H1 (cell line): ENCODE data around the gene SIRT5. TPM values are rescaled to one million over a fixed set of nuclear protein-coding genes. Genes with fewer than 3 reads are reported as not detected.

Source experiments
- CTCF ChIA-PET: fragments of 300-600 bp; sonication (Branson Sonifier 250); formaldehyde crosslinking; loops from one replicate; lab custom pipeline; 2021; ENCODE audit not compliant: partially characterized antibody; lab: Charles Lee
- POLR2A ChIA-PET: fragments of 300-600 bp; sonication (Branson Sonifier 250); formaldehyde crosslinking; loops from one replicate; lab custom pipeline; 2021; ENCODE audit warnings: inconsistent platforms; ENCODE audit not compliant: partially characterized antibody; lab: Charles Lee
- DNase-seq, 2 experiments: peaks; one replicate each; pipeline versions ENCODE4 v3.0.0 to v3.0.0-alpha.2; 2010 to 2022; ENCODE audit warnings: low spot score in 2 of 2, low read depth in 1 of 2, mixed read lengths in 1 of 2
- FAIRE-seq: peaks from 2 replicates; lab custom pipeline; 2011; peaks lifted over from hg19 to GRCh38; lab: Jason Lieb, UNC
- H2AFZ ChIP-seq: 2 replicates; pipeline ENCODE4 v1.8.1; 2012; ENCODE audit warnings: low read length, inconsistent platforms
- H2AK5ac ChIP-seq: 2 replicates; pipeline ENCODE4 v1.6.1; 2013; ENCODE audit warnings: low read depth, low read length
- H2BK120ac ChIP-seq: replicated peaks from 2 replicates; pipeline ENCODE3; 2013; ENCODE audit warnings: low read depth, low read length, inconsistent platforms
- H2BK12ac ChIP-seq: 2 replicates; pipeline ENCODE4 v1.6.1; 2013; ENCODE audit warnings: low read depth, low read length
- H2BK15ac ChIP-seq: 2 replicates; pipeline ENCODE4 v1.6.1; 2013; ENCODE audit warnings: low read length
- H2BK20ac ChIP-seq: 2 replicates; pipeline ENCODE4 v1.6.1; 2013; ENCODE audit warnings: low read length
- H2BK5ac ChIP-seq: 2 replicates; pipeline ENCODE4 v1.6.1; 2013; ENCODE audit warnings: low read depth, low read length
- H3K14ac ChIP-seq: 2 replicates; pipeline ENCODE4 v1.6.1; 2013; ENCODE audit warnings: inconsistent platforms; ENCODE audit not compliant: insufficient read length
- H3K18ac ChIP-seq: 2 replicates; pipeline ENCODE4 v1.6.1; 2013; ENCODE audit warnings: low read length; ENCODE audit errors: extremely low read depth
- H3K23ac ChIP-seq: 2 replicates; pipeline ENCODE4 v1.6.1; 2013; ENCODE audit warnings: inconsistent platforms; ENCODE audit not compliant: insufficient read length
- H3K23me2 ChIP-seq: 2 replicates; pipeline ENCODE4 v1.6.1; 2013; ENCODE audit warnings: low read depth, low read length
- H3K27ac ChIP-seq: 2 replicates; pipeline ENCODE4 v1.6.1; 2011; ENCODE audit warnings: low read depth, low read length, inconsistent platforms
- H3K27me3 ChIP-seq, 4 experiments: replicated peaks in 1 of 4; 1 replicate in 1 of 4; 2 replicates in 3 of 4; pipeline versions ENCODE4 v1.6.1 to v1.8.1; 2011 to 2013; ENCODE audit warnings: low read length in 3 of 4, mild to moderate bottlenecking in 3 of 4, inconsistent platforms in 2 of 4, mixed read lengths in 2 of 4, moderate library complexity in 1 of 4; ENCODE audit not compliant: control insufficient read depth in 3 of 4, insufficient read depth in 3 of 4; ENCODE audit errors: extremely low read depth in 1 of 4
- H3K36me3 ChIP-seq, 4 experiments: 2 replicates each; pipeline versions ENCODE4 v1.6.1 to v1.8.1; 2011 to 2013; ENCODE audit warnings: mild to moderate bottlenecking in 4 of 4, low read length in 3 of 4, moderate library complexity in 2 of 4, control low read depth in 1 of 4, inconsistent platforms in 1 of 4; ENCODE audit not compliant: insufficient read depth in 4 of 4, control insufficient read depth in 2 of 4
- H3K4ac ChIP-seq: replicated peaks from 2 replicates; pipeline ENCODE3; 2013; ENCODE audit warnings: low read length, low read depth, mixed read lengths, inconsistent platforms; ENCODE audit not compliant: insufficient read length
- H3K4me1 ChIP-seq, 4 experiments: replicated peaks in 1 of 4; 1 replicate in 1 of 4; 2 replicates in 3 of 4; pipeline versions ENCODE4 v1.6.1 to v1.8.1; 2011 to 2013; ENCODE audit warnings: low read length in 3 of 4, inconsistent platforms in 2 of 4, mixed read lengths in 1 of 4; ENCODE audit not compliant: insufficient read depth in 4 of 4, control insufficient read depth in 3 of 4
- H3K4me2 ChIP-seq, 2 experiments: 2 replicates each; pipeline versions ENCODE4 v1.6.1 to v1.8.1; 2011 to 2013; ENCODE audit warnings: low read depth in 2 of 2, low read length in 2 of 2, control low read depth in 1 of 2, inconsistent platforms in 1 of 2, mild to moderate bottlenecking in 1 of 2; ENCODE audit not compliant: insufficient read depth in 1 of 2
- H3K4me3 ChIP-seq, 4 experiments: fragments of 200-600, 300-600 bp in 1 of 4; sonication (generic), shearing (Covaris generic), sonication (Bioruptor Twin) in 1 of 4; 2 replicates each; pipeline versions ENCODE4 v1.5.1 to v1.8.1; 2011 to 2016; ENCODE audit warnings: low read length in 4 of 4, low read depth in 3 of 4, control low read depth in 2 of 4, inconsistent platforms in 2 of 4, mild to moderate bottlenecking in 2 of 4, mixed read lengths in 1 of 4, moderate library complexity in 1 of 4; ENCODE audit not compliant: insufficient read depth in 2 of 4; ENCODE audit errors: extremely low read depth in 1 of 4
- H3K56ac ChIP-seq: replicated peaks from 2 replicates; pipeline ENCODE3; 2013; ENCODE audit warnings: low read depth, mild to moderate bottlenecking, mixed read lengths, low read length, inconsistent platforms; ENCODE audit not compliant: insufficient read length
- H3K79me1 ChIP-seq: 2 replicates; pipeline ENCODE4 v1.6.1; 2013; ENCODE audit warnings: low read depth, low read length, control low read depth
- H3K79me2 ChIP-seq, 2 experiments: 2 replicates each; pipeline versions ENCODE4 v1.6.1 to v1.8.1; 2012 to 2013; ENCODE audit warnings: low read length in 2 of 2, mild to moderate bottlenecking in 2 of 2, inconsistent platforms in 1 of 2; ENCODE audit not compliant: insufficient read depth in 2 of 2, control insufficient read depth in 1 of 2
- H3K9ac ChIP-seq, 4 experiments: replicated peaks in 1 of 4; 1 replicate in 1 of 4; 2 replicates in 3 of 4; pipeline versions ENCODE4 v1.6.1 to v1.8.1; 2011 to 2013; ENCODE audit warnings: low read depth in 3 of 4, low read length in 3 of 4, control low read depth in 2 of 4, mild to moderate bottlenecking in 2 of 4, moderate library complexity in 2 of 4, inconsistent platforms in 1 of 4; ENCODE audit errors: extremely low read depth in 1 of 4
- H3K9me3 ChIP-seq, 2 experiments: 2 replicates each; pipeline versions ENCODE4 v1.6.1 to v1.8.1; 2012 to 2013; ENCODE audit warnings: mild to moderate bottlenecking in 2 of 2, moderate library complexity in 2 of 2, control low read depth in 1 of 2, inconsistent platforms in 1 of 2, low read depth in 1 of 2, low read length in 1 of 2, mixed read lengths in 1 of 2; ENCODE audit not compliant: insufficient read depth in 2 of 2
- H4K20me1 ChIP-seq, 2 experiments: replicated peaks in 1 of 2; 2 replicates each; pipeline versions ENCODE3 to v1.8.1; 2011 to 2013; ENCODE audit warnings: inconsistent platforms in 2 of 2, low read length in 2 of 2, mild to moderate bottlenecking in 1 of 2; ENCODE audit not compliant: insufficient read depth in 2 of 2, control insufficient read depth in 1 of 2
- H4K5ac ChIP-seq: 2 replicates; pipeline ENCODE4 v1.6.1; 2013; ENCODE audit warnings: low read length, low read depth, mixed read lengths, inconsistent platforms; ENCODE audit not compliant: insufficient read length
- H4K8ac ChIP-seq: 2 replicates; pipeline ENCODE4 v1.8.0; 2013; ENCODE audit warnings: mild to moderate bottlenecking, moderate library complexity, low read length, inconsistent platforms; ENCODE audit not compliant: insufficient read depth; ENCODE audit errors: extremely low read depth
- H4K91ac ChIP-seq: replicated peaks from 2 replicates; pipeline ENCODE3; 2013; ENCODE audit warnings: low read length, mixed read lengths, inconsistent platforms; ENCODE audit not compliant: insufficient read length
- BACH1 ChIP-seq: IDR thresholded peaks from 2 replicates; pipeline ENCODE4 v1.6.1; 2012; ENCODE audit warnings: low read length, improper control_type of control experiment
- JUN ChIP-seq: IDR thresholded peaks from 2 replicates; pipeline ENCODE4 v1.6.1; 2011; ENCODE audit warnings: low read depth, mild to moderate bottlenecking, improper control_type of control experiment, low read length
- KDM4A ChIP-seq: IDR thresholded peaks from one replicate; pipeline ENCODE4 v1.7.1; 2012; ENCODE audit warnings: low read depth, mild to moderate bottlenecking, moderate library complexity, low read length, inconsistent platforms; ENCODE audit not compliant: severe bottlenecking
- SIRT6 ChIP-seq: IDR thresholded peaks from one replicate; pipeline ENCODE4 v1.7.1; 2012; ENCODE audit warnings: low read length, inconsistent platforms
- YY1 ChIP-seq: IDR thresholded peaks from 2 replicates; pipeline ENCODE4 v1.6.1; 2011; ENCODE audit warnings: low read depth, mild to moderate bottlenecking, low read length
- WGBS, 2 experiments: shearing (Covaris generic) in 1 of 2; methylation state at CpG; one replicate each; pipeline versions ENCODE4 v1.1.6 to v1.1.7; 2013 to 2015; ENCODE audit warnings: low lambda C conversion rate in 2 of 2, mixed read lengths in 2 of 2, inconsistent platforms in 1 of 2, low coverage in 1 of 2, missing lambda C conversion rate in 1 of 2; ENCODE audit not compliant: insufficient replicate concordance in 2 of 2, insufficient coverage in 1 of 2, insufficient read length in 1 of 2; ENCODE audit errors: extremely low coverage in 1 of 2, missing lambda C conversion rate in 1 of 2; 5-methylcytosine and 5-hydroxymethylcytosine counted together
- polyA plus RNA-seq, 7 experiments: library from polyadenylated mRNA; depleted of rRNA in 3 of 7; stranded (reverse) in 5 of 7; unstranded in 2 of 7; fragments of >200 nt in 5 of 7; fragments of 200-250 nt in 2 of 7; gene quantifications; 1 replicate in 5 of 7; 2 replicates in 1 of 7; 4 replicates in 1 of 7; pipeline versions ENCODE4 v1.2.1 to v1.2.3, GENCODE V29; 2011 to 2013; ENCODE audit warnings: missing spikeins in 2 of 7, mixed read lengths in 2 of 7
- total RNA-seq: library from RNA; stranded (reverse); fragmentation: NEBNext Ultra II Directional; extraction: Animal tissue kit (Norgen Biotek cat#: 25700); gene quantifications from 2 replicates; pipeline ENCODE4 v1.2.1, GENCODE V29; 2021

SIRT5 gene
- total and polyA plus RNA-seq, 2 of the 8 experiments (the other 6 are each of a cell fraction or from before 2014, with no cell fraction given), result 7.4 to 14.7 TPM

DNA sequence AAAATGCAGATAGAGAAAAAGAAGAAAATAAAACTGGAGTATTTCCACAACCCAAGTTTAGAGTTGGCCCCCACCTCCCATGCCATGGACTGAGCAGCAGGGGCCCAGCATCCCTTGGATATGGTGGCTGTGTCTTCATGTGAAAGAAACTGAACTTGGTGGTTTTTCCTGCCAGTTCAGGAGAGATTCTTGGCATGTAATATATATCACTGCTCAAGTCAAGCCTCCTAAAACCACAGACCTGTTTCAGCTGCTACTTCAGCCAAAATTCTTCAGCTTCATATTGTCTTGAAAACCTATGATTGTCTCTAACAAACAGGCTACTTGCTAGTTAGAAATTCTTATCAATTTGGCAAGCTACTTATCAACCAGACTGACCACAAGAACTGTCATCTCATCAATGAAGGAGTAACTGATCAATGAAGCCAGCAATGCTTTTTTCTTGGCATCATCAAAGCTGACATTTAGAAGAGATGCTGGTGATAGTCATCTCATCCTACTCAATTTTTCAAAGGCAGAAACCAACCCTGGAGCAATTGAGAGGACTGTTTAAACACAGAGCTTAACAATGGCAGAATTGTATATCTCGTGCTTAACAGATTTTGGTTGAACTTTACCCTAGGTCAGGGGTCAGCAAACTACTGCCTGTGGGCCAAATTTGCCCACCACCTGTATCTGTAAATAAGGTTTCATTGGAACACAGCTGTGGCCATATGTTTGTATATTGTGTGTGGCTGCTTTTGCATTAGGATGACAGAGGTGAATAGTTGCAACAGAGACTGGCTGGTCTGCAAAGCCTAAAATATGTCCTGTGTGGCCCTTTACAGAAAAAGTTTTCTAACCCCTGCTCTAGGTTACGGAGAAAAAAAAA lies 30.4 kb downstream of the SIRT5 start:
- Histone ChIP-seq H3K4me2 (no peak overlapping the region), H3K18ac (no peak overlapping the region), H2BK12ac (no peak overlapping the region), H3K36me3 (peaks cover 0 to 13% (median 5%) of the 10 kb centered on the region in 4 experiments; a peak in 2 of 8 replicates), H2AK5ac (no peak overlapping the region), H3K4ac (no peak overlapping the region), H4K20me1 (no peaks in the 10 kb centered on the region), H4K91ac (no peak overlapping the region), H3K56ac (no peak overlapping the region), H2BK120ac (no peak overlapping the region), H3K9me3 (no peaks in the 10 kb centered on the region), H3K9ac (no peak overlapping the region), H2BK5ac (no peak overlapping the region), H3K27ac (no peak overlapping the region), H3K79me2 (no peaks in the 10 kb centered on the region), H2BK15ac (no peak overlapping the region), H3K23ac (no peak overlapping the region), H2AFZ (no peak overlapping the region), H3K27me3 (no peaks in the 10 kb centered on the region), H3K14ac (no peak overlapping the region), H4K5ac (no peak overlapping the region), H3K4me3 (no peak overlapping the region), H3K4me1 (no peaks in the 10 kb centered on the region), H2BK20ac (no peak overlapping the region), H3K79me1 (no peaks in the 10 kb centered on the region), H3K23me2 (no peaks in the 10 kb centered on the region), H4K8ac (no peak overlapping the region)
- DNase-seq (no peak), FAIRE-seq (no peak)
- TF ChIP-seq KDM4A (no peak), SIRT6 (no peak), JUN (no peak), YY1 (no peak), BACH1 (no peak)
- ChIA-PET CTCF (interaction anchor here (0.6 to 2.0 kb wide), 5 partner anchors 10 to 334 kb away, joined by 3 to 8 read pairs (median 5); partner anchors contain the start of genes NOL7 and SIRT5), POLR2A (interaction anchor here (0.6 to 1.9 kb wide), 5 partner anchors 9 to 1735 kb away, joined by 3 to 8 read pairs (median 5); partner anchors contain the start of gene NOL7)
- WGBS, 2 experiments, result 97% methylated on average over 2 of the region's 2 CpGs; no CpG with 5 or more reads in 1 of the 2 experiments
